ENCODE data around the gene ZNF689.
"Not testable (repeated sequence)": the region's sequence is repeated elsewhere in the genome, so short reads cannot be mapped to it uniquely, and the experiment has no call there.

ZNF689 gene

GRCh38 chr16:30650369-30651123, 40.4 kb upstream of the ZNF689 start, which contains the start of gene PRR14:
Gene PRR14 (plus strand): TSS chr16:30650960. CDS start chr16:30651646, 686 bp downstream.
- DNase-seq (ENCODE audit: low spot score in 2 of 2), result peak; percentile 94 to 97
- H3K27ac Mint-ChIP-seq (ENCODE audit: low read depth), result peak within 1 kb of the TSS; percentile 99
- H3K36me3 Mint-ChIP-seq (ENCODE audit: insufficient read depth), result peaks cover 30% of the 10 kb centered on the region
- ATAC-seq (replicated peaks; ENCODE audit: extremely low read depth, poor library complexity, severe bottlenecking), result peak; percentile 89
- peak within 1 kb of the TSS; percentile 100 for H3K4me3 Mint-ChIP-seq
- no peaks in the 10 kb centered on the region for H3K9me3 Mint-ChIP-seq
- peaks cover 35% of the 10 kb centered on the region for H3K4me1 Mint-ChIP-seq
- no peaks in the 10 kb centered on the region for H3K27me3 Mint-ChIP-seq

- H3K4me1 Mint-ChIP-seq, result peaks cover 35% of the 10 kb centered on the region
- ATAC-seq (replicated peaks; ENCODE audit: extremely low read depth, poor library complexity, severe bottlenecking) (no peak), DNase-seq (ENCODE audit: low spot score in 2 of 2) (no peak)
- peak overlapping the region; percentile 99 for H3K27ac Mint-ChIP-seq (ENCODE audit: low read depth)
- H3K9me3 Mint-ChIP-seq, result no peaks in the 10 kb centered on the region
- H3K36me3 Mint-ChIP-seq (ENCODE audit: insufficient read depth), result peaks cover 29% of the 10 kb centered on the region
- H3K27me3 Mint-ChIP-seq, result no peaks in the 10 kb centered on the region
- peak overlapping the region; percentile 100 for H3K4me3 Mint-ChIP-seq
Observed at GRCh38 chr16:30649725-30650368, 39.7 kb upstream of the ZNF689 start.

- H3K36me3 Mint-ChIP-seq (ENCODE audit: insufficient read depth), result peaks cover 13% of the 10 kb centered on the region
- H3K9me3 Mint-ChIP-seq, result no peaks in the 10 kb centered on the region
- H3K27me3 Mint-ChIP-seq, result no peaks in the 10 kb centered on the region
- no peak overlapping the region for H3K27ac Mint-ChIP-seq (ENCODE audit: low read depth)
- peaks cover 26% of the 10 kb centered on the region for H3K4me1 Mint-ChIP-seq
- DNase-seq (ENCODE audit: low spot score in 2 of 2), result no peak
- no peak overlapping the region for H3K4me3 Mint-ChIP-seq
- no peak for ATAC-seq (replicated peaks; ENCODE audit: extremely low read depth, poor library complexity, severe bottlenecking)
Observed at GRCh38 chr16:30647274-30647571, 37.0 kb upstream of the ZNF689 start.

GRCh38 chr16:30645727-30646126, 35.5 kb upstream of the ZNF689 start:
- H3K36me3 Mint-ChIP-seq (ENCODE audit: insufficient read depth), result peaks cover 8% of the 10 kb centered on the region
- H3K27ac Mint-ChIP-seq (ENCODE audit: low read depth), result no peak overlapping the region
- ATAC-seq (replicated peaks; ENCODE audit: extremely low read depth, poor library complexity, severe bottlenecking) (no peak), DNase-seq (ENCODE audit: low spot score in 2 of 2) (no peak)
- H3K4me1 Mint-ChIP-seq, result peaks cover 15% of the 10 kb centered on the region
- H3K4me3 Mint-ChIP-seq, result no peak overlapping the region
- no peaks in the 10 kb centered on the region for H3K9me3 Mint-ChIP-seq
- H3K27me3 Mint-ChIP-seq, result no peaks in the 10 kb centered on the region

- no peak overlapping the region for H3K27ac Mint-ChIP-seq (ENCODE audit: low read depth)
Observed at GRCh38 chr16:30644334-30644830, 34.2 kb upstream of the ZNF689 start.

GRCh38 chr16:30641378-30641982, 31.3 kb upstream of the ZNF689 start:
- no peak for DNase-seq (ENCODE audit: low spot score in 2 of 2)
- H3K9me3 Mint-ChIP-seq, result no peaks in the 10 kb centered on the region
- H3K4me1 Mint-ChIP-seq, result no peaks in the 10 kb centered on the region
- no peaks in the 10 kb centered on the region for H3K27me3 Mint-ChIP-seq
- no peaks in the 10 kb centered on the region for H3K36me3 Mint-ChIP-seq (ENCODE audit: insufficient read depth)
- H3K27ac Mint-ChIP-seq (ENCODE audit: low read depth), result no peak overlapping the region
- ATAC-seq (replicated peaks; ENCODE audit: extremely low read depth, poor library complexity, severe bottlenecking), result no peak
- no peak overlapping the region for H3K4me3 Mint-ChIP-seq

More at GRCh38 chr16:30644334-30644830, 34.2 kb upstream of the ZNF689 start:
- H3K9me3 Mint-ChIP-seq, result no peaks in the 10 kb centered on the region
- ATAC-seq (replicated peaks; ENCODE audit: extremely low read depth, poor library complexity, severe bottlenecking), result no peak
- no peaks in the 10 kb centered on the region for H3K27me3 Mint-ChIP-seq
- no peak overlapping the region for H3K4me3 Mint-ChIP-seq
- H3K4me1 Mint-ChIP-seq, result peaks cover 5% of the 10 kb centered on the region
- no peak for DNase-seq (ENCODE audit: low spot score in 2 of 2)
- H3K36me3 Mint-ChIP-seq (ENCODE audit: insufficient read depth), result no peaks in the 10 kb centered on the region

GRCh38 chr16:30637944-30638343, 27.8 kb upstream of the ZNF689 start:
- no peak for ATAC-seq (replicated peaks; ENCODE audit: extremely low read depth, poor library complexity, severe bottlenecking)
- H3K27ac Mint-ChIP-seq (ENCODE audit: low read depth), result no peak overlapping the region

GRCh38 chr16:30637139-30637538, 26.9 kb upstream of the ZNF689 start:
- H3K27ac Mint-ChIP-seq (ENCODE audit: low read depth); ATAC-seq (replicated peaks; ENCODE audit: extremely low read depth, poor library complexity, severe bottlenecking); DNase-seq (ENCODE audit: low spot score in 2 of 2); H3K36me3 Mint-ChIP-seq (ENCODE audit: insufficient read depth); H3K9me3 Mint-ChIP-seq; H3K4me3 Mint-ChIP-seq; H3K27me3 Mint-ChIP-seq: not testable (repeated sequence)
- peaks cover 15% of the 10 kb centered on the region for H3K4me1 Mint-ChIP-seq

More at GRCh38 chr16:30637944-30638343, 27.8 kb upstream of the ZNF689 start:
- Mint-ChIP-seq H3K27me3 (no peaks in the 10 kb centered on the region), H3K9me3 (no peaks in the 10 kb centered on the region), H3K4me1 (peaks cover 15% of the 10 kb centered on the region), H3K36me3 (ENCODE audit: insufficient read depth) (peaks cover 6% of the 10 kb centered on the region), H3K4me3 (no peak overlapping the region)
- DNase-seq (ENCODE audit: low spot score in 2 of 2), result no peak

- no peaks in the 10 kb centered on the region for H3K9me3 Mint-ChIP-seq
- H3K4me1 Mint-ChIP-seq, result peaks cover 15% of the 10 kb centered on the region
- H3K27me3 Mint-ChIP-seq, result no peaks in the 10 kb centered on the region
- no peak overlapping the region for H3K4me3 Mint-ChIP-seq
- no peak for DNase-seq (ENCODE audit: low spot score in 2 of 2)
- no peak for ATAC-seq (replicated peaks; ENCODE audit: extremely low read depth, poor library complexity, severe bottlenecking)
- H3K27ac Mint-ChIP-seq (ENCODE audit: low read depth), result no peak overlapping the region
- H3K36me3 Mint-ChIP-seq (ENCODE audit: insufficient read depth), result peaks cover 6% of the 10 kb centered on the region
Observed at GRCh38 chr16:30636599-30636998, 26.4 kb upstream of the ZNF689 start.

- Mint-ChIP-seq H3K4me1 (peaks cover 21% of the 10 kb centered on the region), H3K27me3 (no peaks in the 10 kb centered on the region)
Observed at GRCh38 chr16:30633526-30633925, 23.3 kb upstream of the ZNF689 start.

GRCh38 chr16:30632454-30632853, 22.3 kb upstream of the ZNF689 start:
- H3K9me3 Mint-ChIP-seq; H3K4me3 Mint-ChIP-seq; H3K36me3 Mint-ChIP-seq (ENCODE audit: insufficient read depth); ATAC-seq (replicated peaks; ENCODE audit: extremely low read depth, poor library complexity, severe bottlenecking); H3K27me3 Mint-ChIP-seq; H3K27ac Mint-ChIP-seq (ENCODE audit: low read depth); DNase-seq (ENCODE audit: low spot score in 2 of 2): not testable (repeated sequence)
- peaks cover 22% of the 10 kb centered on the region for H3K4me1 Mint-ChIP-seq

More at GRCh38 chr16:30633526-30633925, 23.3 kb upstream of the ZNF689 start:
- no peak for DNase-seq (ENCODE audit: low spot score in 2 of 2)
- ATAC-seq (replicated peaks; ENCODE audit: extremely low read depth, poor library complexity, severe bottlenecking), result no peak
- Mint-ChIP-seq H3K4me3 (peak overlapping the region; percentile 75), H3K9me3 (no peaks in the 10 kb centered on the region), H3K36me3 (ENCODE audit: insufficient read depth) (peaks cover 9% of the 10 kb centered on the region), H3K27ac (ENCODE audit: low read depth) (peak overlapping the region; percentile 96)

GRCh38 chr16:30628628-30629540, 18.7 kb upstream of the ZNF689 start:
- H3K36me3 Mint-ChIP-seq (ENCODE audit: insufficient read depth), result peaks cover 3% of the 10 kb centered on the region
- ATAC-seq (replicated peaks; ENCODE audit: extremely low read depth, poor library complexity, severe bottlenecking) (peak; percentile 70), DNase-seq (ENCODE audit: low spot score in 2 of 2) (peak; percentile 69 to 83)
- H3K9me3 Mint-ChIP-seq, result no peaks in the 10 kb centered on the region
- peak overlapping the region; percentile 35 for H3K27ac Mint-ChIP-seq (ENCODE audit: low read depth)
- H3K4me1 Mint-ChIP-seq, result peaks cover 7% of the 10 kb centered on the region
- peaks cover 2% of the 10 kb centered on the region for H3K27me3 Mint-ChIP-seq
- H3K4me3 Mint-ChIP-seq, result peak overlapping the region; percentile 55

Measured in central memory CD8-positive, alpha-beta T cell (primary cell).